Upper lobe of left lung (tissue), 6 donors: ENCODE data around the gene LPCAT3. TPM values are rescaled to one million over a fixed set of nuclear protein-coding genes. Genes with fewer than 3 reads are reported as not detected.
A peak's percentile ranks its signal among the peaks of the same experiment; 100 is the strongest.

Experiments used
- ATAC-seq, 2 donors: fragments of 200-7000 bp; cut with Tn5 transposase; one replicate each; pipeline ENCODE4 v1.9.1; 2022; ENCODE audit warnings: mild to moderate bottlenecking in 2 of 2, moderate library complexity in 2 of 2; ENCODE audit not compliant: low FRiP score in 2 of 2
- DNase-seq, 2 donors: peaks; one replicate each; pipeline ENCODE4 v3.0.0-alpha.2; 2019 to 2020
- H3K27ac ChIP-seq, 4 donors: fragments of 200-600 bp; sonication (generic); one replicate each; pipeline ENCODE4 v1.5.1; 2016 to 2019
- H3K27me3 ChIP-seq, 4 donors: fragments of 200-600 bp; sonication (generic); one replicate each; pipeline ENCODE4 v1.5.1; 2017 to 2019
- H3K36me3 ChIP-seq, 4 donors: fragments of 200-600 bp; sonication (generic); one replicate each; pipeline ENCODE4 v1.5.1; 2016 to 2019
- H3K4me1 ChIP-seq, 4 donors: fragments of 200-600 bp; sonication (generic); one replicate each; pipeline ENCODE4 v1.5.1; 2018 to 2019
- H3K4me3 ChIP-seq, 4 donors: fragments of 200-600 bp; sonication (generic); one replicate each; pipeline ENCODE4 v1.5.1; 2017 to 2019; ENCODE audit warnings: mild to moderate bottlenecking in 2 of 4, moderate library complexity in 1 of 4
- H3K9me3 ChIP-seq, 4 donors: fragments of 200-600 bp; sonication (generic); one replicate each; pipeline ENCODE4 v1.5.1; 2018 to 2019
- CTCF ChIP-seq, 6 experiments: fragments of 450-650 bp in 4 of 6; fragments of 200-600 bp in 2 of 6; sonication (generic) in 2 of 6; IDR thresholded peaks; one replicate each; pipeline ENCODE4 v1.5.1; 2016 to 2019; ENCODE audit warnings: antibody characterized with exemption in 6 of 6
- EP300 ChIP-seq, 4 donors: sonication (generic); formaldehyde crosslinking; IDR thresholded peaks; one replicate each; pipeline ENCODE4 v1.5.1; 2017; ENCODE audit warnings: antibody characterized with exemption in 4 of 4, control low read depth in 2 of 4
- POLR2A ChIP-seq, 4 donors: fragments of 450-650 bp; IDR thresholded peaks; one replicate each; pipeline ENCODE4 v1.5.1; 2016 to 2017; ENCODE audit warnings: antibody characterized with exemption in 4 of 4, mild to moderate bottlenecking in 2 of 4
- POLR2AphosphoS5 ChIP-seq, 2 donors: sonication (generic); formaldehyde crosslinking; IDR thresholded peaks; one replicate each; pipeline ENCODE4 v1.5.1; 2017; ENCODE audit warnings: antibody characterized with exemption in 2 of 2
- WGBS, 2 donors: methylation state at CpG; one replicate each; pipeline ENCODE4 v1.1.5; 2017 to 2018; 5-methylcytosine and 5-hydroxymethylcytosine counted together
- total RNA-seq, 6 donors: library from RNA; depleted of rRNA in 4 of 6; stranded (reverse); fragments of >200 nt in 4 of 6; gene quantifications; one replicate each; pipeline versions ENCODE4 v1.1.0 to v1.2.1, GENCODE V29; 2016 to 2021
- donor health status: DM: no; HTN: no; CAD: no; lungs with moderate emphysema.
- donor health status: DM: no; HTN: yes; CAD: no; lungs with severe emphysema.

The LPCAT3 gene
- total RNA-seq, 6 donors from 2014 or later, result 56.3 to 110 (median 84.1) TPM

- Histone ChIP-seq H3K9me3 (no peaks in the 10 kb centered on the region), H3K4me1 (peaks cover 0 to 41% (median 28%) of the 10 kb centered on the region in 4 donors), H3K27me3 (no peaks in the 10 kb centered on the region), H3K36me3 (peaks cover 60 to 89% (median 65%) of the 10 kb centered on the region in 4 donors), H3K4me3 (no peak overlapping the region), H3K27ac (peak overlapping the region; percentile 50 to 69 (median 64))
- DNase-seq (no peak), ATAC-seq (no peak)
- 93 to 100% methylated on average over 4 of the region's 4 CpGs for WGBS, 2 donors
- TF ChIP-seq EP300 (IDR thresholded peaks at IDR 0.05) (no peak), CTCF (IDR thresholded peaks at IDR 0.05) (no peak), POLR2A (IDR thresholded peaks at IDR 0.05) (no peak), POLR2AphosphoS5 (IDR thresholded peaks at IDR 0.05) (no peak)
Observed at GRCh38 chr12:6980075-6980474, 38.2 kb downstream of the LPCAT3 start.

DNA sequence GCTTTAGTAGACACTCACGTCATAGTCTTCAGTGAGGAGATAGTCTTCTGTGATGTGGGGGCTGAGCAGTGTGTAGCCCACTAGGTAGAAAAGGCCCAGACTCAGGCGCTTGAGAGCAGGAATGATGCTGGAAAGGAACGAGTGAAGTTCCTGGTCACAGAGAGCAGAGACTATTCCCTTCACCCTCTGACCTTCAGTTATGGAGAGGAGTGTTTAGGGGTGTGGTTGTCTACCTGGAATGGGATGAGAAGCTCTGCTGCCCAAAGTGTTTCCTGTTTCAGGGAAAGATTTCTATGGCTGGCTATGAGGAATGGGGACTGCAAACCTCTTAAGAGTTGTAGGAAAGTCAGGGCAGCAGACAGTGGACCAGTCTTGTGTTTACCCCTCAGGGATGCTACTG lies 38.8 kb downstream of the LPCAT3 start:
- WGBS, 2 donors, result 70 to 83% methylated on average over 3 of the region's 3 CpGs
- H3K4me3 ChIP-seq, result no peak overlapping the region
- ATAC-seq, result no peak
- H3K36me3 ChIP-seq, result peaks cover 62 to 93% (median 70%) of the 10 kb centered on the region in 4 donors
- no peaks in the 10 kb centered on the region for H3K27me3 ChIP-seq
- no peak for TF ChIP-seq EP300 (IDR thresholded peaks at IDR 0.05)
- no peak for TF ChIP-seq POLR2A (IDR thresholded peaks at IDR 0.05)
- TF ChIP-seq POLR2AphosphoS5 (IDR thresholded peaks at IDR 0.05), result no peak
- TF ChIP-seq CTCF (IDR thresholded peaks at IDR 0.05), result no peak
- peaks cover 0 to 41% (median 28%) of the 10 kb centered on the region in 4 donors for H3K4me1 ChIP-seq
- peak overlapping the region; percentile 58 to 79 (median 66) for H3K27ac ChIP-seq
- H3K9me3 ChIP-seq, result no peaks in the 10 kb centered on the region
- DNase-seq, result no peak

DNA sequence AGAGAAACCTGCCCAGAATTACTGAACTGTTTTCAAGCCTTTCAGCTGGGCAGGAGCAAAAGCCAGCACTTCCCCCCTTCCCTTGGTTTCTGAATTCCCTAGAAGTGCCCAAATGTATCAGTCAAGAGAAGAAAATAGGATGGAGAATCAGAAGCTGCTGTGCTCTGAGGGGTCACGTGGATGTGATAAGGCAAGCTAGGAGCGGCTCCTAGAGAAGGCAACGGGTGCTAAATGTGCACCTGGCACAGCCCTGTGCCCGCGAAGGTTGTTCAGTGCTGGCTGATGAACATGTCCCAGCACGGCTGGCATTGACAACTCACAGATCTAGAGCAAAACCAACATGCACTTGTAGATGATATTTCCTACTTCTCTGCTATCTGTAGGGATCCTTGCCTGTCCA lies 39.3 kb downstream of the LPCAT3 start:
- Histone ChIP-seq H3K27me3 (no peaks in the 10 kb centered on the region), H3K36me3 (peaks cover 65 to 93% (median 72%) of the 10 kb centered on the region in 4 donors), H3K27ac (peak overlapping the region; percentile 58 to 79 (median 66)), H3K4me1 (peaks cover 0 to 41% (median 28%) of the 10 kb centered on the region in 4 donors), H3K9me3 (no peaks in the 10 kb centered on the region), H3K4me3 (no peak overlapping the region)
- peak; percentile 18 to 56 for ATAC-seq
- TF ChIP-seq POLR2A (IDR thresholded peaks at IDR 0.05) (no peak), POLR2AphosphoS5 (IDR thresholded peaks at IDR 0.05) (no peak)
- DNase-seq, result no peak
- 67 to 81% methylated on average over 6 of the region's 6 CpGs for WGBS, 2 donors

GRCh38 chr12:6978611-6979011 lies 39.7 kb downstream of the LPCAT3 start:
- Histone ChIP-seq H3K27ac (peak overlapping the region; percentile 58 to 79 (median 67)), H3K9me3 (no peaks in the 10 kb centered on the region), H3K4me3 (no peak overlapping the region), H3K27me3 (no peaks in the 10 kb centered on the region), H3K36me3 (peaks cover 65 to 97% (median 72%) of the 10 kb centered on the region in 4 donors), H3K4me1 (peaks cover 0 to 41% (median 28%) of the 10 kb centered on the region in 4 donors)
- ATAC-seq, result peak; percentile 61 to 87
- TF ChIP-seq EP300 (IDR thresholded peaks at IDR 0.05), result peak in 1 of 4 donors; percentile 24
- no peak for TF ChIP-seq POLR2AphosphoS5 (IDR thresholded peaks at IDR 0.05)
- TF ChIP-seq POLR2A (IDR thresholded peaks at IDR 0.05), result peak in 1 of 4 donors; percentile 51
- TF ChIP-seq CTCF (IDR thresholded peaks at IDR 0.05), result peak in 1 of 6 experiments; percentile 22
- WGBS, 2 donors, result 57 to 85% methylated on average over 3 of the region's 3 CpGs
- peak in 1 of 2 donors; percentile 74 for DNase-seq

DNA sequence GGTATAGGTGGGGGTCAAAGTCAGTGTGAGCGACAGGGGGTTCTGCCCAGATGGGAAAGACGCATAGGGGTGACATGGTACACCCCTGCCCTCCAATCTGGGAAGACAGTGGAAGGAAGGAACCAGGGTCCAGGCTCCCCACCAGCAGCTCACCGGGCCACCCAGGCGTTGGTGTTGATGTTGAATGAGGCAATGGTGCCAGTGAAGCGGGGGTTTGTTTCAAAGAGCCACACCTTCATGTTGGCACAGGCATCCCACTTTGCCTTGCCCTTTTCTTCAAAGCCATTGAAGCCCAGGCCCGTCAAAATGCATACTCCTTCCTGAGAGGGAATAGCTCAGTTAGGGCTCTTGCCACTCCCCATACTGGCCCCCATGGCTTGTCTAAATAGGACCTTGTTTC lies 40.1 kb downstream of the LPCAT3 start:
- 70 to 71% methylated on average over 6 of the region's 6 CpGs for WGBS, 2 donors
- TF ChIP-seq CTCF (IDR thresholded peaks at IDR 0.05), result no peak
- TF ChIP-seq POLR2AphosphoS5 (IDR thresholded peaks at IDR 0.05), result no peak
- TF ChIP-seq POLR2A (IDR thresholded peaks at IDR 0.05), result no peak
- TF ChIP-seq EP300 (IDR thresholded peaks at IDR 0.05), result no peak
- Histone ChIP-seq H3K27me3 (no peaks in the 10 kb centered on the region), H3K9me3 (no peaks in the 10 kb centered on the region), H3K4me3 (no peak overlapping the region), H3K4me1 (peaks cover 0 to 41% (median 28%) of the 10 kb centered on the region in 4 donors), H3K36me3 (peaks cover 64 to 94% (median 72%) of the 10 kb centered on the region in 4 donors), H3K27ac (peak overlapping the region; percentile 57 to 79 (median 67))
- DNase-seq, result no peak
- peak in 1 of 2 donors; percentile 9 for ATAC-seq
